Superior temporal gyrus (tissue), 1 donor: ENCODE data around the gene UROC1.

Experiments
- DNase-seq: peaks from one replicate; pipeline ENCODE4 v3.0.0-alpha.2; 2016; ENCODE audit errors: extremely low spot score

Gene UROC1

GRCh38 chr3:126460381-126460780 lies 57.2 kb downstream of the UROC1 start:
- no peak for DNase-seq

DNA sequence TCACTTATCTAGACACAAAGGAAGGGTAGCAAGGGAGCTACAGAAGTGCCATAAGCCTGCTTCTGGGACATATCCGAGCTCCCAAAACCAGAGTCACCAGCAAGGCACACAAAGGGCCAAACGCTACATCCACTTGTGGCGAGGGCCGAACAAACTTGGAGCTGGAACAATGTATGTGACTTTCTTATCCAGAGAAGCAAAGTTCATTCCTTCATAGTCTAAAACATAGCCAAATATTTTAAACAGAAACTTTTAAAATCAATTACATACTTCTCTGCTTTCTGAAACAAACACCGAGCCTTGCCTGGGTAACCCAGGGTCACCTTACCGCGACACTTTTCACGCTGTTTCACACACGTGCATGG lies 57.8 kb downstream of the UROC1 start:
- DNase-seq: no peak

GRCh38 chr3:126459111-126459762 lies 58.3 kb downstream of the UROC1 start:
- no peak for DNase-seq

GRCh38 chr3:126456766-126457388 lies 60.7 kb downstream of the UROC1 start:
- no peak for DNase-seq

- DNase-seq: no peak
Measured at GRCh38 chr3:126456211-126456610, 61.4 kb downstream of the UROC1 start.

DNA sequence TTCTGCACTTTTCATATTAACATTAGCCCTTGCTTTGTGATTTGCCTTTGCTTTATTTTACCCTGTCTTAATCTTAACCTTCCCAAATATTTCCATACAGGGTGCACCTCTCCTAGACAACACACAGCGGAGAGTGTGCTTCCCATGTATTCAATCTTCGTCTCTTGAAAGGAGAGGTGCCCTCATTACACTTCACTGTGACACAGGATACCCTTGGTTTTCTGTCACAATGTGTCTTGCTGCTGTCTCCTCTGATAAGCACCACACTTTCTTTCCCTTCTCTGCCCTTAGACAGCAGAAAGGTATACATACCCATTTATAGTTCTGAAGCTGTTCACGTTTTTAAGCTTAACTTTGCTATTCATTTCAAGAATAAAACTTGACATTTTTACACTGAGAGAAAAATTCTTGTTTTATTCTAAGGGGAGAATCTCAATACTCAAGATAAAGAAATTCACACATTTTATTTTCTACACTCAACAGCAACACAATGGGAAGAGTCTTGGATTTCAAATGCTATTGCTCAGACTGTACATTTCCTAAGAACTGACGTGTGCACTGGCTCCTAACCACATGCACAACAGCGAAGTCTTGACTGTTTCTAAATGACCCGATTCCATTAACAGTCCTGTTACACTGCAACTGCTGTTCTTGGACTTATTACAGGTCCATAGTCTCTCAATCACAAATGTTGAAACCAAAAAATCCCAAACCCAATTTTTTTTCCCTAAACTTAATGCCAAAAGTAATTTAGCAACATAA lies 63.0 kb downstream of the UROC1 start:
- DNase-seq: no peak

DNA sequence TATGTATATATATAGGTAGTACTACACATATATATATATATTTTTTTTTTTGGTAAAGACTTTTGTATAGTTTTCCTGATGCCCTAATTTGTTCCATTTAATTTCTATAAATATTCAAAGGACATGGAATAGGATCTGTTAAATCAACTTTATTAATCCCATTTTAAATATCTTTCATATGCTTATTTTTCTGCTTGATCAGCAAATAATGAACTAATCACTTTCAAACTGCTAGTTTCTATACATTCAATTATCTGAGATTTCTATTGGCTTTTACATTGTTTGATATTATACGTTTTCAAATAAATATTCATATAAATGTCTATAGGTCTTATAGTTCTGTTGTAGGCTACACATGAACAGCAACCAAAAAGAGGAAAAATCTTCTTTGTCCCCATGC lies 63.5 kb downstream of the UROC1 start:
- DNase-seq: no peak

GRCh38 chr3:126452213-126452612 lies 65.4 kb downstream of the UROC1 start:
- no peak for DNase-seq

GRCh38 chr3:126451511-126451910 lies 66.1 kb downstream of the UROC1 start:
- no peak for DNase-seq

DNA sequence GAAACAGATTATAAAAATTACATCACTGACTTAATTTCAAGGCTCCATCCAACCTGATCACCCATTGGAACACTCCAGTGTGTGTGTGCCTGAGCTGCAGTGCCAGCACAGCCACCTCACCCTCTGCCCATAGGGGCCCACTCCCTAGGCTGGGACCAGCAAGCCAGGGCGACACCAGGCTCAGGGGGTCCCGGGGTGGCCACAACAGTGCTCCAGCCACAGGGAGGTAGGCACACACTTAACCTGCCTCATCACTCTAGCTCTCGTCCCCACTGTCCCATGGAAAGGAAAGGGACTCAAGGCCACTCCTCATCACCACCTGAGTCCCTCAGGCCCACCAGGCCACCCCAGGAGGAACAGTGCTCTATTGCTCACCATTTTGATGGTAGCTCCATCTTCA lies 66.8 kb downstream of the UROC1 start:
- no peak for DNase-seq

DNA sequence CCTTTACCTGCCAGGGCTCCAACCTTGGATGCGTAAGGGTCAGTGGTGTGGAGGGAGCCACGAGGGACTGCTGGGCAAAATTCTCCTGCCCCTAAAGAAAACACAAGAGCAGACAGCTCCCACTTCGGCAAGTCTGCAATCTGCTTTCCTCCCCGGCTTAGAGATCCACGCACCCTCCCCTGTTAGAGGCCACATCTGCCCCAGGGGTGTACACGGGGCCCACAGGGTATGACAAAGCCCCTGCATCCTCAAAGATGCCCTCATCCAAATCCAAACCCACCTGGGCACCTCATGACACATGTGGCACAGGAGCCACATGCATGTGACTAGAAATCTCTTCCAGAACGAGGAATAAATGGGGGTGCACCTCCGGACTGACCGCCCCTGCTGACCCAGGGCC lies 67.4 kb downstream of the UROC1 start:
- DNase-seq: no peak

DNA sequence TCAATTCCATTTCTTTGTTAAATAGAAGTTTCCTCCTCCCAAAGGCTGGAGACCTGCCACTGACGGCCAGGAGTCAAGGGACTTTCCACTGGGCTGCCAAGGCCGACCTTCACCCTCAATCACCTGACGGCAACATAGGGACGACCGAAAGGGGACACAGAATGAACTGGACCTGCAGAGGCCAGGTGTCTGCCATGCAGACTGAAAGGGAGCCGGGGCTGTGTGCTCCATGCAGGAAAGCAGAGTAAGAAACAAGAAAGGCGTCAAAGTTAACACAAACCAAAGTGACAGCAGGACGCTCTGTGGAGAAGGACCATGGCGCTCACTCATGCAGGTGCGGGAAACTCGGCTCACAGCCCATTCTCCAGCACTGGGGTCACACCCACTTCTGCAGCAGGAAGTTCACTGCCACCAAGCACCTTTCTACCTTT lies 67.9 kb downstream of the UROC1 start:
- DNase-seq: no peak

GRCh38 chr3:126448893-126449180 lies 68.7 kb downstream of the UROC1 start:
- DNase-seq: no peak

DNA sequence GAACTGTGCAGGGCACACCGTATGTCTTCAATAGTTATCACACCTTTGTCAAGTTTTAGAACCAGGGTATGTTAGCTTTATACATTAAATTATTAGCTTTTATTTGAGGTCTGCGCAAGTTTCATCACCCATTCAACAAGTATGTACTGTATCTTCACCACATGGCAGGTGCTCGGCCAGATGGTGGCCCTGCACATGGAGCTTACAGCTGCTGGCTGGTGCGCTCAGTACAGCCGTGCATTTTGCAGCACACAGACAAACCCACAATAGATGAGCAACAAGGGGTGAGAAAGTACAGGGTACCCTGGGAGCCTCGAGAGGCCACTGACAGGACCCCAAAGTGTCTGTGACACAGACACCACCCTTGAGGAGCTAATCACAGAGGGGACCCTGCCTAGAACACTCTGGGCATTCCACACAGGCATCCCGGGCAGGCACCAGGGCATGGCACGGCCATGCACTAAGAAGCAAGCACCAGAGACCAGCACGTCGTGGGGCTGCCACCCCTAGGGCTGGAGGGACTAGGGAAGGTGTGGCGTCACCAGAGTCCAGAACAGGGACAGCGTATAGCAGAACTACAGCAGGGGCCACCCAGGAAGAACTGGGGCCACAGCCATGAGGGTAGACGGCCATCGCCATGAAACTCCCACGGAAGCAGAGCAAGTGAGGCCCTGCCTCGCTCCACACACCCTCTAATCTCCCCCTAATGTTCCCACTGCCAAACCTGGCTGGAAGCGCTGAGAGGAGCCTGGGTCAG lies 69.3 kb downstream of the UROC1 start:
- no peak for DNase-seq

DNA sequence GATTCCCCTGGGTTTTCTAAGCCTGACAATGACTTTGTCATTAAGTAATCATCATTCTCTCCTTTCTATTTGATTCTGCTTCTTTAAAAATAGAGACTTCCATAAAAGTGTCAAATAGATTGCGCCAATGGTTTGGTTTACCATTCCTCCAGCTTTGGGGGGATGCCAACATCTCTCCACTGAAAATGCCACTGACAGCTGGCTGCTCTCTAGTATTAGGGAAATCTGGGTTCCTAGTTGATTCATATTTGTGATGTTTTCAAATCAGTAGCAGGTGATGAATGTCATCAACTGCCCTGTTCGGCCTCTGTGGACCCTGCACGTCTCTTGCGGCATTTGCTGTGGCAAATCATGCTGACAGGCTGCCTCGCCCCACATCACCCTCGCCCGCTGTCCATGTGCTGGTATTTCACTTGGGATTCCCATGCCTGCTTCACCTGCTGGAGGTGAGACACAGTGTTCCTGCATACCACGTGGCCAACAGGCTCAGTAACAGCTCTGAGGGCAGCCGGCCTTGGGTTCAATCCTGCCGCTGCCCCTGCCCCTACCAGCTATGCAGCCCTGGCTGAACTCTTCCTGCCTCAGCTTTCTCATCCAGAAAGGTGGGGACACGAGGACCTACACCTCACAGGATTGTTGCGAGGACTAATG lies 70.0 kb downstream of the UROC1 start:
- no peak for DNase-seq

GRCh38 chr3:126446791-126447190 lies 70.8 kb downstream of the UROC1 start:
- DNase-seq: no peak

GRCh38 chr3:126446301-126446700 lies 71.3 kb downstream of the UROC1 start:
- no peak for DNase-seq

- DNase-seq: no peak
Measured at GRCh38 chr3:126445506-126445905, 72.1 kb downstream of the UROC1 start.

DNA sequence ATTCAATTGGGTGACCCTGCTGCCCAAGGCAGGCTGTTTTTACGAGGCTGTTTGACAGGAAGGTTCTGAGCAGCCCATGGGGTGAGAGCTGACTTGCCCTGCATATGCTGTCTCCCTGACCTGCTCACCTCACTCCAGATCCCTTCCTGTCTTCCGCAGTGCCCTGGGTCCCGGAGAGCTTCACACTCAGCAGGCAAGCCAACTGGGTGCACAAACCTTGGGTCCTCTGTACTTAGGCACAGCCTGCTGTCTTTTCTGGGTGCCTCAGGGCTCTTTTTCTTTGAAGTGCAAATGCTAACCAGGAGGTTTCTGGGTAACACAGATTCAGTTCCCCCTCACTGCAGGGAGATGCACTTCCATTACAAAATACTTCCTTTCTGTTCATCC lies 74.7 kb downstream of the UROC1 start:
- DNase-seq: no peak

DNA sequence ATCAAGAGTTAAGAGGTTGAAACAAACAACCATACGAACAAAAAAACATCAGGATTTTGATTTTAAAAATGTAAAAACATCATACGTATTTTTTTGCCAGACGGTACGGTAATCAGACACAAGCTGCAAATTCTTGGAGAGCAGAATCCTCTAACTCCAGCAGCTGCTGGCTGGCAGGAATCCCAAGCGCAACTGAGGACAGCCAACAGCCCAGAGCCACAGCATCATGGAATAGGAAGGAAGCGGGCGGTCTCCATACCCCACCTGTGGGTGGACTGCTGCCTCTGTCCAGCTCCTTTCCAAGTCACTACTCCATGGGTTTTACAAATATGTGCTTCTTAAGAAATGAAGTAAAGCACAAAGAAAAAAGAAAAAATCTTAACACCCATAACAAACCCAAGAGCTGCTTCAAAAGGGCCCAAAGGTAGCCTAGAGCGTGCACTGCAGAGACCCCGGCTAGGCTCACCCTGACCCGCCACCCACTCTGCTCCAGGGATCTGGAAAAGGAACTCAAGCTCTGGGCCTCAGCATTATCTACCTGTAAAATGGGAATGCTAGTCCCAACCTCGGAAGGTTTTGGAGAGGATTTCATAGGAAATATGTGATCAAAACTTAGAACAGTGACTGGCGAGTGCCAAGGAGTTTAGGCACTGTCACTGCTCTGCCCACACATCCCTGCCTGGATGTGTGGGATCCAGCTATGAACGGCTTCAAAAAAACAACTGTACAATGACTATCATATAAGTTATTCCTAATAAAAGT lies 75.3 kb downstream of the UROC1 start:
- DNase-seq: peak; percentile 44

DNA sequence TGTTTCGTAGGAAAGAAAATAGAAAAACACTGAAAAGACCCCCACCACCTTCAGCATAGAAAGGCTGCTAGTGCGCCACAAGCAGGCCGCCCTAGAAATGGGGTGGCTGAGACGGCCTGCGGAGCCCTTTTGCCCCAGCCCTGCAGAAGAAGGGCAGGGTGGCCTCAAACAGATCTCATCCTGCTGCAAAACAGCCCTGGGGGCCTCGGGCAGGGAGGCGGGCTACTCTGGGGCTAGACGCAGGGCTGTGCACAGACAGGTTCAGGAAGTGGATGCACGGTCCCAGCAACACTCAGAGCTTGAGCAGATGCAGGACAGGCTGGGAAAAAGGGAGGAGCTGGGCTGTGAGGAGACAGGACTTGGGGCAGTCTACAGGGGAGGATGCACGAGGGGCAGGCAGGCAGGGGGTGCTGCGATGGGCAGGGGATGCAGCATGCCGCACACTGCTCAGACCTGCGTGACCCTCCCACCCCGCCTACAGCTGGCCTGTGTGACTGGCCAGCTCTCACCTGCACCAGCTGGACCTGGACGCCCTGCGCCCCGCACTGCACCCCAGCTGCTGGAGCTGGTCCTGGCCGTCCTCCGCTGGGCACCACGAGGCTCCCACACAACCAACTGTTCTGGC lies 76.2 kb downstream of the UROC1 start:
- DNase-seq: no peak
